Adrenal gland (tissue), 12 donors: ENCODE results near the gene MAD2L1. TPM values are rescaled to one million over a fixed set of nuclear protein-coding genes. Genes with fewer than 3 reads are reported as not detected.

Experiments
- DNase-seq, 7 donors: peaks; one replicate each; pipeline ENCODE4 v3.0.0-alpha.2; 2019 to 2020
- H3K27ac ChIP-seq, 5 donors: fragments of 200-600 bp; sonication (generic) in 4 of 5; 1 replicate in 3 of 5; 2 replicates in 2 of 5; pipeline versions ENCODE4 v1.5.1 to v1.8.0; 2016 to 2020; ENCODE audit warnings: mild to moderate bottlenecking in 1 of 5
- H3K27me3 ChIP-seq: fragments of 200-600 bp; 2 replicates; pipeline ENCODE4 v1.8.0; 2021
- H3K36me3 ChIP-seq, 2 donors: fragments of 200-600 bp; replicated peaks in 1 of 2; 1 replicate in 1 of 2; 2 replicates in 1 of 2; pipeline versions ENCODE4 v1.5.1 to v1.8.0; 2018 to 2022
- H3K4me1 ChIP-seq, 2 donors: fragments of 200-600 bp; replicated peaks in 1 of 2; 1 replicate in 1 of 2; 2 replicates in 1 of 2; pipeline versions ENCODE4 v1.5.1 to v1.8.0; 2018 to 2021
- H3K4me3 ChIP-seq, 4 donors: fragments of 200-600 bp; sonication (generic) in 3 of 4; one replicate each; pipeline ENCODE4 v1.5.1; 2016 to 2018
- H3K9me3 ChIP-seq, 3 donors: fragments of 200-600 bp; sonication (generic) in 1 of 3; replicated peaks in 1 of 3; 1 replicate in 2 of 3; 2 replicates in 1 of 3; pipeline versions ENCODE4 v1.5.1 to v1.8.0; 2016 to 2021
- POLR2A ChIP-seq, 2 donors: fragments of 450-650 bp; IDR thresholded peaks; one replicate each; pipeline ENCODE4 v1.6.1; 2017; ENCODE audit warnings: antibody characterized with exemption in 2 of 2, mild to moderate bottlenecking in 2 of 2, moderate library complexity in 1 of 2
- WGBS, 4 donors: extraction: QIAGEN DNeasy Blood & Tissue Kit in 2 of 4; methylation state at CpG; one replicate each; pipeline versions ENCODE4 v1.1.5 to v1.1.7; 2013 to 2017; 5-methylcytosine and 5-hydroxymethylcytosine counted together
- intact Hi-C, 2 donors: fragments of 100-400 bp; cut with DNase I; formaldehyde crosslinking; loops; one replicate each; pipeline versions ENCODE4 v1.14.1 to v1.15.0; 2022 to 2023
- polyA plus RNA-seq, 3 donors: library from polyadenylated mRNA; stranded (reverse); fragments of 200-250 nt in 2 of 3; fragments of 350-450 nt in 1 of 3; fragmentation: Illumina TruSeq in 1 of 3; extraction: RNeasy Lipid Tissue Mini Kit (QIAGEN cat#74804) in 1 of 3; gene quantifications; one replicate each; pipeline ENCODE4 v1.2.3, GENCODE V29; 2013 to 2014
- total RNA-seq, 9 donors: library from RNA; depleted of rRNA in 4 of 9; stranded (reverse); fragments of >200 nt in 4 of 9; fragments of 120-200 nt in 1 of 9; fragmentation: NEBNext Ultra II Directional in 1 of 9; extraction: Animal tissue kit (Norgen Biotek cat#: 25700) in 1 of 9; gene quantifications; one replicate each; pipeline versions ENCODE4 v1.1.0 to v1.2.4, GENCODE V29; 2013 to 2023
- TF ChIP-seq, protein P1 (sequence below), 6 experiments: fragments of 450-650 bp in 4 of 6; fragments of 200-600 bp in 2 of 6; sonication (generic) in 1 of 6; IDR thresholded peaks; 1 replicate in 5 of 6; 2 replicates in 1 of 6; pipeline versions ENCODE4 v1.5.1 to v1.8.0; 2016 to 2021; ENCODE audit warnings: antibody characterized with exemption in 6 of 6, mild to moderate bottlenecking in 2 of 6, moderate library complexity in 1 of 6
- donor health status: healthy with polysubstance abuse.
- donor health status: Bipolar disorder and iron deficiency.
- donor health status: DM: yes; HTN: yes; CAD: no.
- donor health status: DM: no; HTN: no; CAD: no.
- donor health status: DM: no; HTN: no; CAD: no.
- donor health status: DM: yes; HTN: yes; CAD: no.

MAD2L1 gene
- total and polyA plus RNA-seq, 12 donors, result 0.61 to 18.0 (median 2.0) TPM

DNA sequence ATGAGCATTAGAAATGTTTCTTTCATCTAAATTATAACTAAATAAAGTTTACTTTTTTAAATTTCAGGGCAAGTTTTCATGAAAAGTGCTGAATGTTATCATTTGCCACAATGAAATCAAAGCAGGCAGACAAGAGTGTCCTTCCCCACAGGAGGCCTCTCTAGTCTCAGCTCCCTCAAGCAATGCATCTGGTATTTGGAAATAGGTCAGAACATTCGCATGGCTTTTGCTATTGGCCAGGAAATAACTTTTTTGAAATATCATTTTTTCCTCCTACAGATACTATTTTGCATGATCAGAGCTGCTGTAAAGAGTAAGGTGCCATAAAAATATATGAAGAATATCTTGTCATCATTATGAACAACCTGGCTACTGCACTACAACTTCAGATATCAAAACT lies 41.1 kb downstream of the MAD2L1 start:
- no peaks in the 10 kb centered on the region for H3K4me1 ChIP-seq
- H3K9me3 ChIP-seq, result no peaks in the 10 kb centered on the region
- WGBS, 4 donors, result 48 to 69% (median 60%) methylated on average over 1 of the region's 1 CpG
- no peaks in the 10 kb centered on the region for H3K27me3 ChIP-seq
- intact Hi-C loops, result no loop called here
- no peaks in the 10 kb centered on the region for H3K36me3 ChIP-seq
- DNase-seq, result no peak
- TF ChIP-seq, protein P1, sequence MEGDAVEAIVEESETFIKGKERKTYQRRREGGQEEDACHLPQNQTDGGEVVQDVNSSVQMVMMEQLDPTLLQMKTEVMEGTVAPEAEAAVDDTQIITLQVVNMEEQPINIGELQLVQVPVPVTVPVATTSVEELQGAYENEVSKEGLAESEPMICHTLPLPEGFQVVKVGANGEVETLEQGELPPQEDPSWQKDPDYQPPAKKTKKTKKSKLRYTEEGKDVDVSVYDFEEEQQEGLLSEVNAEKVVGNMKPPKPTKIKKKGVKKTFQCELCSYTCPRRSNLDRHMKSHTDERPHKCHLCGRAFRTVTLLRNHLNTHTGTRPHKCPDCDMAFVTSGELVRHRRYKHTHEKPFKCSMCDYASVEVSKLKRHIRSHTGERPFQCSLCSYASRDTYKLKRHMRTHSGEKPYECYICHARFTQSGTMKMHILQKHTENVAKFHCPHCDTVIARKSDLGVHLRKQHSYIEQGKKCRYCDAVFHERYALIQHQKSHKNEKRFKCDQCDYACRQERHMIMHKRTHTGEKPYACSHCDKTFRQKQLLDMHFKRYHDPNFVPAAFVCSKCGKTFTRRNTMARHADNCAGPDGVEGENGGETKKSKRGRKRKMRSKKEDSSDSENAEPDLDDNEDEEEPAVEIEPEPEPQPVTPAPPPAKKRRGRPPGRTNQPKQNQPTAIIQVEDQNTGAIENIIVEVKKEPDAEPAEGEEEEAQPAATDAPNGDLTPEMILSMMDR (IDR thresholded peaks at IDR 0.05), result no peak
- no peak for TF ChIP-seq POLR2A (IDR thresholded peaks at IDR 0.05)
- no peak overlapping the region for H3K27ac ChIP-seq
- H3K4me3 ChIP-seq, result no peak overlapping the region

DNA sequence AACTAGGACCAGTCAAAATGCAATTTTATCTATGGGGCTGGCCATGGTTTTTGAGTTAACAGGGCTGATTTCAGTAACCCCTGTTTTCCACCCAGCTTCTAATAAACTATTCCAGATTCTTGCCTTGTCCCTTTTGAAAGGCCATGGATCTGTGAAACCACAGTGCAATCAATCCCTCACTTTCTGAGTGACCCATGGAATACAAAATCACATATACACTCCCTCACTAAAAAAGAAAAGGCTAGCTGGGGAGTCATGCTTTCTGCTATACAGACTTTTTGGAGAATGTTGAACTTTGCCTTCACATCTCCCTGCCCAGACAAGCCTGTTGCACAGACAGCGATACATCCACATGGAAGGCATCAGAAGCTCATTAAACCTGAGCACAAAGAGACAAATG lies 47.9 kb downstream of the MAD2L1 start:
- TF ChIP-seq, protein P1 (IDR thresholded peaks at IDR 0.05), result no peak
- no peak for TF ChIP-seq POLR2A (IDR thresholded peaks at IDR 0.05)

DNA sequence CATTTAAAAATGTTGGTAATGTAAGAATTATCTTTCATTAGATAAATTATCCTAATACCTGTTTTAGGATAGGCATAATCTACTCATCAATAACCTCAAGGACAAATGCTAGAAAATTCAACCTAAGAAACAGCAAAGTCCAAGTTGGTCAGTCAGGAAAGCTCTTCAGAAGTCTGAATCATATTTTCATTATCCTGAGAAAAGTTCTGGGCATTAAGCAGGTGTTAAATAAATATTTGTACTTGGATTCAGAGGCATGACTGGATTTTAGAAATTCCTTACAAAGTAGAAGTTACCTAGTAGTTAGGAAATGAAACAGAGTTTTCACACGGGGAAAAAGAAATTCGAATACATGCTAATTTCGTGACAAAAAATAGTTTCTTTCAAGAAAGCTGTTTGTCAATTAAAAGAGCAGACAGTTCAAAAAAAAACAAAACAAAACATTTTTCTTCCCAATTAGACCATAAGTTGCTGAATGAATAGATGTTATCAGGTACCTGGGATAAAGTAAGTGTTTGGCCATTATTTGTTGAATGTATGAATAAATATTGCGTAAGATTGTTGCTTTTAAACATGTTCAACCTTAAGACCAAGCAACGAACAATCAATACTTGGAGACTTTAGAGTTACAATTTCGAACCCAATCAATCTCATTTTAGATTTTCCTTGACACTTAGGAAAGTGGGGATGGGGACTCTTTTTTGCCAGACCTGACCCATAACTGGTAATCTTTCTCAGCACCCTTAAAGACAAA lies 48.5 kb downstream of the MAD2L1 start:
- TF ChIP-seq, protein P1 (IDR thresholded peaks at IDR 0.05), result no peak
- no peak for TF ChIP-seq POLR2A (IDR thresholded peaks at IDR 0.05)
- Histone ChIP-seq H3K36me3 (no peaks in the 10 kb centered on the region), H3K4me1 (no peaks in the 10 kb centered on the region), H3K9me3 (no peaks in the 10 kb centered on the region), H3K27ac (no peak overlapping the region), H3K27me3 (no peaks in the 10 kb centered on the region), H3K4me3 (no peak overlapping the region)
- WGBS, 4 donors, result 75 to 88% (median 85%) methylated on average over 6 of the region's 6 CpGs
- no peak for DNase-seq
- intact Hi-C loops, result no loop called here

More for the DNA sequence above, 47.9 kb downstream of the MAD2L1 start:
- DNase-seq, result no peak
- H3K36me3 ChIP-seq, result no peaks in the 10 kb centered on the region
- H3K27me3 ChIP-seq, result no peaks in the 10 kb centered on the region
- H3K4me1 ChIP-seq, result no peaks in the 10 kb centered on the region
- no peak overlapping the region for H3K4me3 ChIP-seq
- no peak overlapping the region for H3K27ac ChIP-seq
- no peaks in the 10 kb centered on the region for H3K9me3 ChIP-seq
- intact Hi-C loops, result no loop called here
- 89 to 100% (median 97%) methylated on average over 1 of the region's 1 CpG for WGBS, 4 donors

DNA sequence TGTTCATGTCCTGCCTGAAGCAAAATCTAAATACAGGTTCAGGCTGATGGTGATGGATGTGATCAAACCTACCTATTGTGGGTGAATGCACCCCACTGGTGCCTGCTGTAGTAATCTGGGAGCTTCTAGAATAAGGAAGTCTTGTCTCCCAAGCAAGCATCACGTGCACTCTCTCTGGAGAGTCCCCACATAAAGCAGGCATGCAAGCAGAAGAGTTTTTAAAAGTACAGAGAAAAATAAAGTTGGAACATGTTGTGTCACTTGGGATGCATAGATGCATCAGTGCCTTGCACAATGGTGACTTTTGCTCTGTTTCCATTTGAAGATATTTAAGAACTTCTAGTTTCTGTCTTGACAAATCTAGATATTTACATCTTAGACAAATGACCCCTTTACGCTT lies 54.9 kb downstream of the MAD2L1 start:
- no peaks in the 10 kb centered on the region for H3K4me1 ChIP-seq
- 54 to 83% (median 77%) methylated on average over 2 of the region's 2 CpGs for WGBS, 4 donors
- TF ChIP-seq POLR2A (IDR thresholded peaks at IDR 0.05), result no peak
- TF ChIP-seq, protein P1 (IDR thresholded peaks at IDR 0.05), result no peak
- no peaks in the 10 kb centered on the region for H3K9me3 ChIP-seq
- H3K36me3 ChIP-seq, result no peaks in the 10 kb centered on the region
- DNase-seq, result no peak
- H3K4me3 ChIP-seq, result no peak overlapping the region
- intact Hi-C loops, result no loop called here
- H3K27me3 ChIP-seq, result no peaks in the 10 kb centered on the region
- no peak overlapping the region for H3K27ac ChIP-seq
